HG03342 (cell line): ENCODE data around the gene NTN4.
A peak's percentile ranks its signal among the peaks of the same experiment; 100 is the strongest.
"Not testable (repeated sequence)": the region's sequence is repeated elsewhere in the genome, so short reads cannot be mapped to it uniquely, and the experiment has no call there.

Experiments
- ATAC-seq: cut with Tn5 transposase; IDR thresholded peaks from one replicate; pipeline ENCODE4 v1.9.1; 2021; ENCODE audit warnings: mild to moderate bottlenecking, moderate library complexity; ENCODE audit not compliant: unreplicated experiment

The NTN4 gene

DNA sequence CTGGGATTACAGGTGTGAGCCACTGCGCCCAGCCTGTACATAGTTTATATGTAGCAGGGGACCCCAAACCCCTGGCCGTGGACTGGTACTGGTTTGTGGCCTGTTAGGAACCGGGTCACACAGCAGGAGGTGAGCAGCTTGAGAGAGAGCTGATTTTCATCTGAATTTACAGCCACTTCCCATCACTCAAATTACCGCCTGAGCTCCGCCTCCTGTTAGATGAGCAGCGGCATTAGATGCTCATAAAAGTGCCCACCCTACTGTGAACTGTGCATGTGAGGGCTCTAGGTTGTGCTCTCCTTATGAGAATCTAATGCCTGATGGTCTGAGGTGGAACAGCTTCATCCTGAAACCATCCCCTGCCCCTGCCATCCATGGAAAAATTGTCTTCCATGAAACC lies 119.3 kb downstream of the NTN4 start:
- no peak for ATAC-seq

DNA sequence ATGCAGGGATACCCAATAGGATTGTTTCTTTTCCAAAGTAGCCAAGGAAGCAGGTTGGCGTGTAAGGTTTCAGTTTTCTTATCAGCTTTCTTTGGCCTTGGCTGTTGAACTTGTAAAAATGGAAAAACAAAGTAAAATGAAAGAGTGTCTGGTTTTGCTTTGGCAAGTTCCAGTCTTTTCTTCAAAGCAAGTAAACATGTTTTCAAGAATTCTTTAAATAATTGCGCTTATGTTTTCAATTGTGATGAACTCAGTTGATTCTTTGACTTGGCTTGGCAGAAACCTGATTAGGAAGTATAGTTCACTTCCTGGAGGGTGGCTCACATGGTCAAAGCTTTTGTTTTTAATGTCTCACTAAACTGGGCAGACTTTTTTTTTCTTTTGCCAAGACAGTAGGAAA lies 127.0 kb downstream of the NTN4 start:
- ATAC-seq: no peak

DNA sequence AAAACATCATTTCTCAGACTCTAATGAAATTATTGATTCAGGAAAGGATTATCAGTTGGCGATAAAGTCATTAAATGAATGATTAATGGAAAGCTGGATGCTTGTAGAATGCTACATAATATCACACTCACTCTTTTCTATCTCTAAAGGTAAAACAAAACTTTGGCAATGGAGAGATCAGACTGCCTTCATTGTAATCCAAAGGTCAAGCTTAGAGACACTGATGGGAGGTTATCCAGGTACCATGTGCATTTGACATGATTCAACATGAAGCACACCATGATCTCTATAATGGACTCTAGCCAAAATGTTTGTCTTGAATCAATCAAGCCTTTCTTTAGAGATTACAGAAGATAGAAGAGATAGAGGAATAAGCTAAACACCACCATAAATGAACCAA lies 129.2 kb downstream of the NTN4 start:
- ATAC-seq: no peak

DNA sequence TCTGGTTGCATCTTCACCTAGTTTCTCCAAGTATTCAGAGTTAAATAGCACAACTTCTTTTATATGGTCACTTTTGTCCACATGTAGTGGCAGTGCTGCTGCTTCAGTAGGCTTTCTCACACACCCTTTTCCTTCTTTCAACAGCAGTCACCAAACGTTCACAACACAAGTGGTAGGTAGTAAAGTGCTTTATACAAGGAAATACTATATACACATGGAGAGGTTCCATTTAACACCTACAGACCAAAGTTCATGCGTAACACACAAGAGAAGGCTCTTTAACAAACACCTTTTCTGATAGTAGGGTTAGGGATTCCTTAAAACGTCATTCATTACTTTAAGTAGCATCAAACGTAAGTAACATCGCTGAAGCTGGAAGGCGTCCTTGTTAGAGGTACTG lies 132.2 kb downstream of the NTN4 start:
- ATAC-seq: no peak

DNA sequence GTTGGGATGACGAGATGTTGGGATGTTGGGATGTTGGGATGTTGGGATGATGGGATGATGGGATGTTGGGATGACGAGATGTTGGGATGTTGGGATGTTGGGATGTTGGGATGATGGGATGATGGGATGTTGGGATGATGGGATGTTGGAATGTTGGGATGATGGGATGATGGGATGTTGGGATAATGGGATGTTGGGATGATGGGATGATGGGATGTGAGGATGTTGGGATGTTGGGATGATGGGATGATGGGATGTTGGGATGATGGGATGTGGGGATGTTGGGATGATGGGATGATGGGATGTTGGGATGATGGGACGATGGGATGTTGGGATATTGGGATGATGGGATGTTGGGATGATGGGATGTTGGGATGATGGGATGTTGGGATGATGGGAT lies 135.9 kb downstream of the NTN4 start:
- ATAC-seq: not testable (repeated sequence)

DNA sequence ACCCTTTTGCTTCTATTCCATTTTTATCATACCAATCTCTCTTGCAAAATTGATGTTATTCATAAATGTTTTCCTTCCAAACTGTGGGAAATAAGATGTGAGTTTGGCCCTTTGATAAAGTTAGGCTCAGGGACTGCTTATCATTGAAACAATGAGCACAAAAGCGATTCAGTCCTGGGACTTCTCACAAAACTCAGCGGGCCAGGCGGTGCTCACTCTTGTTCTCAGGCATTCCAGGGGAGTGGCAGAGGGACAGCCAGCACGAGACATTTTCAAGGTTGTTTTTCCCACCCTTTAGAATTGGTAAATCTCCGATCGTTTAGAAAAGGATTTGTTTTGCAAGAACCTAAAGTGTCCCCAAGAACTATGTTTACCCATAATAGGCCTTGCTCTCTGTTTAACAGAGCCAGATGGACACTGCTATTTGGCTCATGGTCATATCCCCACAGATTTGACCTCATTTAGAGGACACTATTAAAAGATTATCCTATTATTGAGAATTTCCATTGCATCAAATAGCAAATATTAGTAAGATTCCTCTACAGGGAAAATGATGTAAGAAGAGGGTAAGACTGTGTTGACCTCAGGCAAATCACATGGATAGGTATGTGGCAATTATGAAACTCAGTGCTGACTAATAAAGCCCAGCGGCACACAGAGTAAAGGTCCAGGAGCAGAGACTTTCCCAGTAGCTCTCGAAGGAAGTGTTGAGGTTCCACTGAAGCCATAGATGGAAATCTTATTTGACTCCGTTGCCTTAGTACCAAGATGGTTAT lies 136.6 kb downstream of the NTN4 start:
- no peak for ATAC-seq

DNA sequence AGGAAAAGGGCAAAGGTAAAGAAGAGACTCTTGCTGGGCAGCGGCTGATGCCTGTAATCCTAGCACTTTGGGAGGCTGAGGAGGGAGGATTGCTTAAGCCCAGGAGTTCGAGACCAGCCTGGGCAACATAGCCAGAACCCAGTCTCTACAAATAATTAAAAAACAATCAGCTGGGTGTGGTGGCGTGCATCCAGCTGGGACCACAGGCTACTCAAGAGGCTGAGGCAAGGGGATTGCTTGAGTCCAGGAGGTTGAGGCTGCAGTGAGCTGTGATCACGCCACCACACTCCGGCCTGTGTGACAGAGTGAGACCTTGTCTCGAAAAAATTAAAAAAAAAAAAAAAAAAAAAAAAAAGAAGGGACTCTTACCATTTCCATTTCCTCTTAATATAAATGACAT lies 138.9 kb downstream of the NTN4 start:
- no peak for ATAC-seq

DNA sequence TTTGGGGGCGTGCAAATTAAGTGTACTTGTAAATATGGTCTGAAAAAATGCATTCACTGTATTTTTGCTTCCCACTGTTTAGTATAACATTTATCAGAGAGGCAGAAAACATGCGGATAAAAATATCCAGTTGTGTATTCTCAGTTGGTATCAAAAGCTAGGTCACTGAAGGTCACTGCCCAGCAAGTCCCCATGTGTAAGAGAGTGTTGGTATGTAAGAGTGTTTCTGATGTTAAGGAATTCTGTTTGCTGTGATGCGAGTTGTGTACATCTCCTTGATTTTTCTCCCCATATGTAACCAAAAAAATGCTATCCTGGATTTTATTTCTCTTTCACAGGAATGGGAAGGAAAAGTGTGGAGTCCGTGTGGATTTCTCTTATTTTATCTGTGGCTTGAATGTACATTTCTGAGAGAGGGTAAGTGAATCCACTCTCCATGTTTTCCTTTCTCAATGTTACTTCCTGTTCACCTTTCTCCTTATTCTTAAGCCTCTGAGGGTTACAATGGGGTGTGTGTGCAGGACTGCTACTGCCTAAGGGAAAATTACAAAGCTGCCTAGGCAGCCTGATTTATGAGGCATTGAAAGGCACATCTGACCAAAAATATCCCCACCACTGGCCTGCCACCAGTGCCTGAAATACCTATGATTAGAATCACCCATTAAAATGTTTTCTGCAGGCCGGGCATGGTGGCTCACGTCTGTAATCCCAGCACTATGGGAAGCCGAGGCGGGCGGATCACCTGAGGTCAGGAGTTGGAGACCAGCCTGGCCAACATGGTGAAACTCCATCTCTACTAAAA lies 141.4 kb downstream of the NTN4 start:
- ATAC-seq: no peak

DNA sequence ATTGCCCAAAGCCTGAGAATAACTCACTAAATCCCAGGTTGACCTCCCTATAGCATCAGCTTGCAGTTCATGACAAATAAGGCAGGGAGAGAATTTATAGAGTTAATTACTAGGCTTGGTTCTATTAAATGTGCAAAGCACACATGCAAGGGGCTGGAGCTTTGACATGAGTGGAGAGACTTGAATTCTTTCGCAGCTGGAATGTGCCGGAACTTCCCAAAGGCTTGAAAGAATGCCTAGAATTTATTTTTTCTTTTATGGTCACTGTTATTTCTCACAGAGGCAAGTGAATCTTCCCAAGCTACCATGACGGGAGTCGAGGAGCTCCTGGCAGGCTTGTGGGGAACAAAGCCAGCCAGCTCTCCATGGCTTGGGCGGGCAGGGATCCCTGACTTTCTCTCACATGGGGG lies 143.8 kb downstream of the NTN4 start:
- ATAC-seq: no peak

DNA sequence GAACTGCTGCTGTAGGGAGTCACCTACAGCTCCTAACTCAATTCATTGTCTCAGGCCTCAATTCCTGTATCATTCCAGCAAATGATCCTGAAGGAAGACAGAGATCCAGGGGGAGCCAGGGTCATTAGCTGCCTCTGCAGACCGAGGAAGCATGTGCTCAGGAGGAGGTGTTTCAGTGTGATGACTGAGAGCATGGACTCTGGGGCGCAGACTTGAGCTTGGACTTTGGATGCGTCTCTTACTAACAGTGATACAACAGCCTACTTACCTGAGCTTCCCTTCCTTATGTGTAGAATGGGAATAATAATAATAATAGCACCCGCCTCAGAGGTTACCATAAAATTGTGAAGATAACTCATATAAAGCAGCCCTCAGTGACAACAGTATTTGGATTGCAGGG lies 147.3 kb downstream of the NTN4 start:
- no peak for ATAC-seq

DNA sequence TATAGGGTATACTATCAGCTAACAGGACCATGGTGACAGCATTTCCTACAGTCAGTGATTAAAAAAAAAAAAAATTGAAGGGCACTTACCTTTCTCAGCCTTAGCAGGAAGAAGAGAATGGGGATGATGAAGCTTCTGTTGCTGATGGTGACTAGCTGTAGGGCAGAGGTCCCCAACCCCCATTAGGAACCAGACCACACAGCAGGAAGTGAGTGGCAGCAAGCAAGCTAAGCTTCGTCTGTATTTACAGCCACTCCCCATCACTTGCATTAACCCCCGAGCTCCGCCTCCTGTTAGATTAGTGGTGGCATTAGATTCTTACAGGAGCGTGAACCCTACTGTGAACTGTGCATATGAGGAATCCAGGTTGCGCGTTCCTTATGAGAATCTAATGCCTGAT lies 148.0 kb downstream of the NTN4 start:
- no peak for ATAC-seq

DNA sequence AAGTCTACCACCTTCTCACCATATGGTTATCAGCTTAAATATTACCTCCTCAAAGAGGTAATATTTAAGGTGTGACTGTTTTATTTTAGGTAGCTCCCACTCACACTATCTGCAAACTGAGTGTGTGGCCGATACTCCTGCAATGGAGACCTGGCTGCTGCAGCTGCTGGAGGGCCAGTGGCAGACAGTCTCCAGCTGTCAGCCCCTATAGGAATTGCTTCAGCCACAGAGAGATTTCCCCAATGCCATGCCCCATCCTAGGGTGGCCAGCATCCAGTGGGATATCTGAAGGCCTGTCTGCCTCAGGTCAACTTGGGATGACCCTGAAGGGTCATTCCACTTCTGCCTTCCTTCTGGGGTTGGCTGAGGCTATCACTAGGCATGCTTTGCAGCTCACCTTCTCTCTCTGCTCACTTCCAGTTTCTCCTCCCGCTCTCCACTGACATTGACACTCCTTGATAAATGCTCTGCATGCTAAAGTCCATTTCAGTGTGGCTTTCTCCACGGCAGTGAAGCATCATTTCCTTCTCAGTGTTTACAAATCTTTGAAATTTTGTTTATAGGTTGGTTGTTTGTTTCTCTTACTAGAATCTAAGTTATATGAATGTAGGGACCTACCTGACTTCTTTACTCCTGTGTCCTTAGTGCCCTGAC lies 149.1 kb downstream of the NTN4 start:
- no peak for ATAC-seq

DNA sequence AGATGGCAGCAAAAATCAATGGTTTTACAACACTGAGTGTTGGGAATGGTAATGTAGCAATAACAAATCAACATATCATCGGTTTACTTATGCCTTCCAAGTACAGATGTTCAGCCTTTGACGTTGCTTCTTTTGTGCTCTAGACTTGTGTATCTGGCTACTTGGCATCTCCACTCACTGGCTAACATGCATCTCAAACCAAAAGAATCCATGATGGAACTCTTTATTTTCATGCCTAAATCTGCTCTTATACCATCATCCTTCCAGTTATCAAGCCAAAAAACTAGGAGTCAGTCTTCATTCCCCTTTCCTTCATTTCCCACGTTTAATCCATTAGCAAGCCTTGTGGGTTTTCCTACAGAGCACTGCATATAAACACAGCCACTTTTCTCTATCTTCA lies 150.0 kb downstream of the NTN4 start:
- ATAC-seq: no peak

DNA sequence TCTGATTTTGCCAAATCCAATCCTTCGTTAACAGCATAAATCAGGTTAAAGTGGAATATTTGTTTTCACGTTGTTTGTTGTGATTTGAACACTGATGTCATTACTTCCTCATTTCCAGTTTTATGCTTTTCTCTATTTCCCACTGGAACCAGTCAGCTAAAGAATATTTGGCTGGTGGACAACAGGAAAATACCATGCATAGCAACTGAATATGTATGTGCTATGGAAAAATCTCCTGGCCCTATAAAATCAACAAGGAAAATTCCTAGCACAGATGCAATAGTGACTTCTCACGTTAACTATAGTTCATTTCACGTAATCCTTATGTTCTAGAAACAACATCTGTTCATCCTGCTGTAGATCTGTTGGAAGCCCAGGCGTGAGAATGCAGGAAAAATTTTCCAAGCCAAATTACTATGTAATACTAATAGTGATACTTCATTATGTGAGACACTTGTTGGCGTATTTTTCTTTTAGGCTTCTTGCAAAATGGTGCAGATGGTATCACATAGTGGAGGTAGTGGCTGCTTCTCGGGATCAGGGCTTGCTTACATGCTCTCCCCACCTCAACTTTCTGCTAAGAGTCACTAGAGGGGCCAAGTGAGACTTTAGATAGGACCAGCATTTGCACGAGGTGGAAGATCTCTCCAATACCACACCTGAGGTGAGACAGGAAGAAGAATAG lies 153.0 kb downstream of the NTN4 start:
- ATAC-seq: no peak

DNA sequence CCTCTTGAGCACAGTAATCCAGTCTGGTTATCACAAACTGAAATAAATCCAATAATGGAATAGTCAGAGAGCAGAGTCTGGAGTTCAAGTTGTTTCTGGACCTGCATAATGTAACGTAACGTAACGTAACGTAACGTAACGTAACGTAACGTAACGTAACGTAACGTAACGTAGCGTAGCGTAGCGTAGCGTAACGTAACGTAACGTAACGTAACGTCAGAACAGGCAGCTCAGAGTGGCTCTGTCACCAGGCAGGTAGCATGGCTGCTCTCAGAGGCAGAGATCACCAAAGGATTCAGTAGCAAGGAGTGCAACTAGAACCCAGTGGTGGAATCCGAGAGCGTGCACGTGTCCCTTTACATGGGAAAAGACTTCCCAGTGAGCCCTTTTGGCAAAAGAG lies 153.6 kb downstream of the NTN4 start:
- ATAC-seq: no peak

DNA sequence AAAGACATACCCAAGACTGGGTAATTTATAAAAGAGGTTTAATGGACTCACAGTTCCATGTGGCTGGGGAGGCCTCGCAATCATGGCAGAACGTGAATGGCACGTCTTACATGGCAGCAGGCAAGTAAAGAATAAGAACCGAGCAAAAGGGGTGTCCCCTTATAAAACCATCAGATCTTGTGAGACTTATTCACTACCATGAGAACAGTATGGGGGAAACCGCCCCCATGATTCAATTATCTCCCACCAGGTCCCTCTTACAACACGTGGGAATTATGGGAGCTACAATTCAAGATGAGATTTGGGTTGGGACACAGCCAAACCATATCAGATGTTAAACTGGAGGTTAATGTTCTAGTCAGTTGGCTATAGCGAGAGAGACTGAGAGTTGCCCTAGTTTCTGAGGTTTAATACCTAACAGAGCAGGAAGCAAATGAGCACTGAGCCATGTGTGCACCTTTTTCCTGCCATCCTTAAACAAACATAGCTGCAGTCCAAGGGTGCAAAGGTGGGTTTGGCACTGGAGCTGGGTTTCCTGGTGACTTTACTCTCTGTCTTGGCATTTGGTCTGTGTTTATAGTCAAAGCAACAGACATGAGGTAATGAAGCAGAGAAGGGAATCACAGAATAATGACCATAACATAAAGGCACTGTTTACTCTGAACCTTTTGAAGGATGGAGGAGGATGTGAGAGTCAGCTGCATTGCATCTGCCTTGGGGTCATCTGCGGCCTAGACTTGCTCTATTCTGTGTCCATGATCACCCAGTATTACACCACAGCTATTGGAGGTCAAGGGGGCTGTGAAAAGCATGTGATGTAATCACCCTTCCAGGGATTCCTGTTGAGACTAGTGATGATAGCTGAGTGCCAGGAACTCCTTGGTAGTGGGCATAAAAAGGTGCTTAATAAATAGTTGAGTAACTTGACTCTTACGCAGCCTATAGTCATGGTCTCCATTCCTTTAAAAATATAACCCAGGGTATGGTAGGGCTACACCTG lies 155.6 kb downstream of the NTN4 start:
- ATAC-seq: peak; percentile 78

DNA sequence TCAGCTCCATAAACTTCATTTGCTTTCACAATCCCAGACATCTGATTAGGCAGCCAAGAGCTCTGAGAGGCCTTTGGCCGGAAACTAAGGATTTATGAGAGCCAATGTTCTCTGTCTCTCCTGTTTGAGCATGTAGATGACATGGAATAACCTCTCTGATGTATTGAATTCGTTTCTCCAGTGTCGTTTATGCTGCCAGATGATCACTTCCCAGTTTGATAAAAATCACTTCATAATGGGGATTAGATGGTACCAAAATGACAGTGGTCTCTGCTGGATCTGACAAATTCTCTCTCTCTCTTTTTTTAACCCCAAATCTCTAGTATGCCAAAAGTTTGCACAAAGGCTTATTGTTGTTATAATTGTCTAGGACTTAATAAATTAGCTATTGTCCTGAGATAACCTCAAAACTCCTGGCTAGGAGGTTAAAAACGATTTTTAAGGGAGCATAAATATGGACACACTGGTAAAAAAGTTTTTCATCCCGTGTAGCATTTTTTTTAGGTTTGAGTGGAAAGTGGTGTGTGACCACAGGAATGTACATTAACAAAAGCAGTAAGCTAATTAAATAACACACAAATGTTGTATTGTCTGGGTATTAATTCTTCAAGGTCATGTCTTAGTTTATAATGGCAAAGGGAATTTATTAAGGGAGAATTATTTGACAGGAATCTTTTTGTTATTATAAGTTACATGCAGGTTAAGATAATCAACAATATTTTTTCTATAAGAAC lies 156.7 kb downstream of the NTN4 start:
- no peak for ATAC-seq

DNA sequence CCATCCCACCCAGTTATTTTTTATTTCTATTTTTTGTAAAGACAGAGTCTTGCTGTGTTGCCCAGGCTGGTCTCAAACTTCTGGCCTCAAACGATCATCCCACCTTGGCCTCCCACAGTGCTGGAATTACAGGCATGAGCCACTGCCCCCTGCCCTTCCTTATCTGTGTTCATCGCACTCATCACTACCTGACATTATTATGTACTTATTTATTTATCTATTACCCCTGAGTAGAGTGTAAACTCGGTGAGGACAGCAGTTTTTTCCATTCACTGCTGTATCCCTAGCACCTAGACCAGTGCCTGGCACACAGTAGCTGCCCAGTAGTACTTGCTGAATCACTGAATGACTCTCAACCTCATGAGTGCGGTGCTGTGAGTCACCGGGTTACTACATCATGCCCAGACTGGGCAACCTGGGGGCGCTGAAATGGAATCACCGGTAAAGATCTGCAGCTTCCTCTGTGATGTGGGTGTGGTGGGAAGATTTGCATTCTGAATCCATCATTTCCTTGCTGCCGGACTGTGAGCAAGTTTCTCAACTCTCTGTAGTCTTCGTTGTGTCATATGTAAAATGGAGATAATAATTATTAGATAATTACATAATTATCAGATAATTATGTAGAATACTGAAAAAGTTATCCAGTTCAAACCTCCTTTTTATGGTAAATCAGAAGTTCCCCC lies 157.4 kb downstream of the NTN4 start:
- no peak for ATAC-seq

DNA sequence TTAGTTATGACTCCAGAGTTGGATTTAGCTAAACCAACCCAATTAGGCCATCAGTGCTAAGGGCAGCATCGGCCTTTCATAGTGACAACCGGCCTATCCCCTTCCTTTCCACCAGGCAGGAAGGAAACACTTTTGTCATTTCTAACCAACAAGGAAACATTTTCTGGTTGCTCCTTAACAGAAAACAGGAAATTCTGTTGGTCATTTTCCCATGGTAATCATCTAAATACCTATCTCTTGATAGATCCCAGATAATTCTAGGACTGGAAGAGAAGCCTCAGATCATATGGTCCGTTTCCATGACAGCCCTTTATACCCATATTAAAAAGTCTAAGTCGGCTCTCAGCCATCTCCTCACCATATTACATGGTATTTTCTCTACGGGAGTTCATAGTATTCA lies 160.1 kb downstream of the NTN4 start:
- no peak for ATAC-seq
